SK-N-SH treated with all-trans-retinoic acid at 6 μM for 48 hours (cell line): ENCODE results near the gene ARFIP1.

Source experiments
- ATAC-seq: fragments of 200-7000 bp; cut with Tn5 transposase; 3 replicates; pipeline ENCODE4 v1.9.1; 2020; ENCODE audit warnings: mild to moderate bottlenecking, moderate library complexity
- ARNTL ChIP-seq: fragments of 450-650 bp; formaldehyde crosslinking; IDR thresholded peaks from 2 replicates; pipeline ENCODE4 v1.5.0; 2020; ENCODE audit warnings: low read depth, mild to moderate bottlenecking, moderate library complexity, borderline replicate concordance
- BACH2 ChIP-seq: fragments of 250-450 bp; sonication (Bioruptor Pico); IDR thresholded peaks from 2 replicates; pipeline ENCODE4 v1.9.0; 2021; ENCODE audit warnings: mild to moderate bottlenecking, borderline replicate concordance
- CREB5 ChIP-seq: fragments of 250-450 bp; sonication (Bioruptor Pico); IDR thresholded peaks from 2 replicates; pipeline ENCODE4 v1.5.1; 2020; ENCODE audit warnings: low read depth, mild to moderate bottlenecking, moderate library complexity
- CSDC2 ChIP-seq: fragments of 250-450 bp; sonication (Bioruptor Pico); IDR thresholded peaks from 2 replicates; pipeline ENCODE4 v1.5.0; 2020; ENCODE audit warnings: mild to moderate bottlenecking, moderate library complexity
- ESRRG ChIP-seq: fragments of 250-450 bp; sonication (Bioruptor Pico); IDR thresholded peaks from 2 replicates; pipeline ENCODE4 v1.6.1; 2021; ENCODE audit warnings: mild to moderate bottlenecking
- GLIS3 ChIP-seq: fragments of 250-450 bp; sonication (Bioruptor Pico); IDR thresholded peaks from 2 replicates; pipeline ENCODE4 v1.5.0; 2020; ENCODE audit warnings: mild to moderate bottlenecking, moderate library complexity
- ISL1 ChIP-seq: fragments of 250-450 bp; sonication (Bioruptor Pico); IDR thresholded peaks from 2 replicates; pipeline ENCODE4 v2.1.2; 2022; ENCODE audit warnings: mild to moderate bottlenecking, moderate library complexity
- OSR1 ChIP-seq: fragments of 250-450 bp; sonication (Bioruptor Pico); IDR thresholded peaks from 2 replicates; pipeline ENCODE4 v1.8.0; 2022; ENCODE audit warnings: moderate library complexity, mild to moderate bottlenecking, inconsistent platforms
- POU6F1 ChIP-seq: fragments of 250-450 bp; sonication (Bioruptor Pico); IDR thresholded peaks from 2 replicates; pipeline ENCODE4 v1.8.0; 2021; ENCODE audit warnings: low read depth, mild to moderate bottlenecking, moderate library complexity, borderline replicate concordance
- PPARA ChIP-seq: fragments of 250-450 bp; sonication (Bioruptor Pico); IDR thresholded peaks from 2 replicates; pipeline ENCODE4 v1.5.0; 2020; ENCODE audit warnings: mild to moderate bottlenecking, borderline replicate concordance
- RARB ChIP-seq: fragments of 250-450 bp; sonication (Bioruptor Pico); IDR thresholded peaks from 2 replicates; pipeline ENCODE4 v1.8.0; 2021; ENCODE audit warnings: mild to moderate bottlenecking, moderate library complexity
- SNAI2 ChIP-seq: fragments of 250-450 bp; sonication (Bioruptor Pico); IDR thresholded peaks from 2 replicates; pipeline ENCODE4 v1.5.0; 2020; ENCODE audit warnings: mild to moderate bottlenecking, moderate library complexity
- TCF4 ChIP-seq: fragments of 250-450 bp; sonication (Bioruptor Pico); IDR thresholded peaks from 2 replicates; pipeline ENCODE4 v1.8.0; 2021; ENCODE audit warnings: mild to moderate bottlenecking, moderate library complexity, borderline replicate concordance
- TOX ChIP-seq: fragments of 250-450 bp; sonication (Bioruptor Pico); IDR thresholded peaks from 2 replicates; pipeline ENCODE4 v1.8.0; 2021; ENCODE audit warnings: mild to moderate bottlenecking, moderate library complexity, borderline replicate concordance
- ZFP30 ChIP-seq: fragments of 450-650 bp; formaldehyde crosslinking; IDR thresholded peaks from 2 replicates; pipeline ENCODE4 v1.5.0; 2022; ENCODE audit warnings: mild to moderate bottlenecking, moderate library complexity
- ZNF70 ChIP-seq: fragments of 450-650 bp; formaldehyde crosslinking; IDR thresholded peaks from 2 replicates; pipeline ENCODE4 v1.5.0; 2020; ENCODE audit warnings: mild to moderate bottlenecking, moderate library complexity
- TF ChIP-seq, protein P1 (sequence below): fragments of 250-450 bp; sonication (Bioruptor Pico); IDR thresholded peaks from 2 replicates; pipeline ENCODE4 v1.5.1; 2021; ENCODE audit warnings: mild to moderate bottlenecking, moderate library complexity
- TF ChIP-seq, protein P2 (sequence below): fragments of 250-450 bp; sonication (Bioruptor Pico); IDR thresholded peaks from 2 replicates; pipeline ENCODE4 v1.8.0; 2020; ENCODE audit warnings: mild to moderate bottlenecking, moderate library complexity, borderline replicate concordance
- TF ChIP-seq, protein P3 (sequence below): fragments of 250-450 bp; sonication (Bioruptor Pico); IDR thresholded peaks from 2 replicates; pipeline ENCODE4 v1.5.0; 2020; ENCODE audit warnings: mild to moderate bottlenecking, moderate library complexity

The ARFIP1 gene

GRCh38 chr4:152909901-152910300 lies 130.1 kb downstream of the ARFIP1 start:
- ATAC-seq: no peak
- TF ChIP-seq ZNF70: no peak
- no peak for TF ChIP-seq CREB5 (CRISPR knock-in tag)
- TF ChIP-seq, protein P1, sequence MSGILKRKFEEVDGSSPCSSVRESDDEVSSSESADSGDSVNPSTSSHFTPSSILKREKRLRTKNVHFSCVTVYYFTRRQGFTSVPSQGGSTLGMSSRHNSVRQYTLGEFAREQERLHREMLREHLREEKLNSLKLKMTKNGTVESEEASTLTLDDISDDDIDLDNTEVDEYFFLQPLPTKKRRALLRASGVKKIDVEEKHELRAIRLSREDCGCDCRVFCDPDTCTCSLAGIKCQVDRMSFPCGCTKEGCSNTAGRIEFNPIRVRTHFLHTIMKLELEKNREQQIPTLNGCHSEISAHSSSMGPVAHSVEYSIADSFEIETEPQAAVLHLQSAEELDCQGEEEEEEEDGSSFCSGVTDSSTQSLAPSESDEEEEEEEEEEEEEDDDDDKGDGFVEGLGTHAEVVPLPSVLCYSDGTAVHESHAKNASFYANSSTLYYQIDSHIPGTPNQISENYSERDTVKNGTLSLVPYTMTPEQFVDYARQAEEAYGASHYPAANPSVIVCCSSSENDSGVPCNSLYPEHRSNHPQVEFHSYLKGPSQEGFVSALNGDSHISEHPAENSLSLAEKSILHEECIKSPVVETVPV (CRISPR knock-in tag): no peak
- no peak for TF ChIP-seq OSR1 (CRISPR knock-in tag)
- TF ChIP-seq SNAI2 (CRISPR knock-in tag): no peak
- TF ChIP-seq POU6F1 (CRISPR knock-in tag): no peak
- no peak for TF ChIP-seq BACH2 (CRISPR knock-in tag)
- TF ChIP-seq, protein P2, sequence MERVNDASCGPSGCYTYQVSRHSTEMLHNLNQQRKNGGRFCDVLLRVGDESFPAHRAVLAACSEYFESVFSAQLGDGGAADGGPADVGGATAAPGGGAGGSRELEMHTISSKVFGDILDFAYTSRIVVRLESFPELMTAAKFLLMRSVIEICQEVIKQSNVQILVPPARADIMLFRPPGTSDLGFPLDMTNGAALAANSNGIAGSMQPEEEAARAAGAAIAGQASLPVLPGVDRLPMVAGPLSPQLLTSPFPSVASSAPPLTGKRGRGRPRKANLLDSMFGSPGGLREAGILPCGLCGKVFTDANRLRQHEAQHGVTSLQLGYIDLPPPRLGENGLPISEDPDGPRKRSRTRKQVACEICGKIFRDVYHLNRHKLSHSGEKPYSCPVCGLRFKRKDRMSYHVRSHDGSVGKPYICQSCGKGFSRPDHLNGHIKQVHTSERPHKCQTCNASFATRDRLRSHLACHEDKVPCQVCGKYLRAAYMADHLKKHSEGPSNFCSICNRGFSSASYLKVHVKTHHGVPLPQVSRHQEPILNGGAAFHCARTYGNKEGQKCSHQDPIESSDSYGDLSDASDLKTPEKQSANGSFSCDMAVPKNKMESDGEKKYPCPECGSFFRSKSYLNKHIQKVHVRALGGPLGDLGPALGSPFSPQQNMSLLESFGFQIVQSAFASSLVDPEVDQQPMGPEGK (CRISPR knock-in tag): no peak
- no peak for TF ChIP-seq CSDC2 (CRISPR knock-in tag)
- no peak for TF ChIP-seq ARNTL (CRISPR knock-in tag)
- TF ChIP-seq GLIS3 (CRISPR knock-in tag): no peak
- no peak for TF ChIP-seq ISL1 (CRISPR knock-in tag)
- no peak for TF ChIP-seq ESRRG (CRISPR knock-in tag)
- no peak for TF ChIP-seq ZFP30 (CRISPR knock-in tag)
- TF ChIP-seq TCF4: no peak
- TF ChIP-seq, protein P3, sequence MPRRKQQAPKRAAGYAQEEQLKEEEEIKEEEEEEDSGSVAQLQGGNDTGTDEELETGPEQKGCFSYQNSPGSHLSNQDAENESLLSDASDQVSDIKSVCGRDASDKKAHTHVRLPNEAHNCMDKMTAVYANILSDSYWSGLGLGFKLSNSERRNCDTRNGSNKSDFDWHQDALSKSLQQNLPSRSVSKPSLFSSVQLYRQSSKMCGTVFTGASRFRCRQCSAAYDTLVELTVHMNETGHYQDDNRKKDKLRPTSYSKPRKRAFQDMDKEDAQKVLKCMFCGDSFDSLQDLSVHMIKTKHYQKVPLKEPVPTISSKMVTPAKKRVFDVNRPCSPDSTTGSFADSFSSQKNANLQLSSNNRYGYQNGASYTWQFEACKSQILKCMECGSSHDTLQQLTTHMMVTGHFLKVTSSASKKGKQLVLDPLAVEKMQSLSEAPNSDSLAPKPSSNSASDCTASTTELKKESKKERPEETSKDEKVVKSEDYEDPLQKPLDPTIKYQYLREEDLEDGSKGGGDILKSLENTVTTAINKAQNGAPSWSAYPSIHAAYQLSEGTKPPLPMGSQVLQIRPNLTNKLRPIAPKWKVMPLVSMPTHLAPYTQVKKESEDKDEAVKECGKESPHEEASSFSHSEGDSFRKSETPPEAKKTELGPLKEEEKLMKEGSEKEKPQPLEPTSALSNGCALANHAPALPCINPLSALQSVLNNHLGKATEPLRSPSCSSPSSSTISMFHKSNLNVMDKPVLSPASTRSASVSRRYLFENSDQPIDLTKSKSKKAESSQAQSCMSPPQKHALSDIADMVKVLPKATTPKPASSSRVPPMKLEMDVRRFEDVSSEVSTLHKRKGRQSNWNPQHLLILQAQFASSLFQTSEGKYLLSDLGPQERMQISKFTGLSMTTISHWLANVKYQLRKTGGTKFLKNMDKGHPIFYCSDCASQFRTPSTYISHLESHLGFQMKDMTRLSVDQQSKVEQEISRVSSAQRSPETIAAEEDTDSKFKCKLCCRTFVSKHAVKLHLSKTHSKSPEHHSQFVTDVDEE (CRISPR knock-in tag): no peak

DNA sequence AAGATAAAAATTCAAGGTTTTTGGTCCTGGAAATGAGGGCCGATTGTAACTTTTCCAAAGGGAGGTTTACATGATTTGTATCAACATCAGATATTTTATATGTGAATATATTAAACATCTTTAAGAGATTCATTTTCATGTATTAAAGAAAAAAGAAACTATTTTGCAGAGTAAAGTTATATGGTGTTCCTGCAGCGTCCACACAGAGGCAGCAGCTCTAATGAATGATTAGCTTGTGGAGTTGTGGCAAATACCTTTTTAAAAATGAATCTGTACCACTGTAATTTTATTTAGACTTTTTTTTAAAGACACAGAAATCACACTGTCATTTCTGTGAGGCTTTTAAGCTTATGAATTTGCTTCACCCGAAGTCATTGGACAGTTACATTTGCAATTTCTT lies 130.8 kb downstream of the ARFIP1 start:
- no peak for ATAC-seq
- TF ChIP-seq, protein P1 (CRISPR knock-in tag): no peak
- TF ChIP-seq OSR1 (CRISPR knock-in tag): no peak
- TF ChIP-seq PPARA (CRISPR knock-in tag): no peak
- no peak for TF ChIP-seq CREB5 (CRISPR knock-in tag)
- TF ChIP-seq ESRRG (CRISPR knock-in tag): no peak
- no peak for TF ChIP-seq TOX (CRISPR knock-in tag)
- TF ChIP-seq ZFP30 (CRISPR knock-in tag): no peak
- TF ChIP-seq RARB (CRISPR knock-in tag): no peak
